ENCODE measurements around the gene CNPPD1. TPM values are rescaled to one million over a fixed set of nuclear protein-coding genes. Genes with fewer than 3 reads are reported as not detected.

The CNPPD1 gene
- total and polyA plus RNA-seq, 11 donors: 37.3 to 118 (median 57.2) TPM

DNA sequence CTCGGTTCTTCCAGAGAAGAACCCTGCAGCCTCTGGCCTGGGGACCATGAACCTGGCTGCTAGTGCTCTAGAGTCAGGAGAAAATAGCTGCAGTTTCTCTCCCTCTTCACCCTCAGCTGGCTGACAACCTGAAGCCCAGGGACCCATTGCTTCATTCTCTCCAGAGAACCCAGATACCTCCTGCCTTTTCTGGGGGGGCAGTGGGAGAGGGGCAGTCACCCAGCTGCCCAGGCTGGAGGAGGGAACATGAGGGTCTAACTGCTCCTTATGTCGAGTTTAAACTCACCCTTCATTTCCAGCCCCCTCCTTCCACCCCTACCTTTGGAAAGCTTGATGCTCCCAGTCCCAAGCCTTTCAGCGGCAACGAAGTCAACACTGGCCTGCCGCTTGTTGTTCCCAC is 22.2 kb upstream of the CNPPD1 start:
- no peaks in the 10 kb centered on the region for H3K4me1 ChIP-seq
- intact Hi-C loops (cut with DNase I): no loop called here
- H3K36me3 ChIP-seq: no peaks in the 10 kb centered on the region
- H3K9me3 ChIP-seq: no peaks in the 10 kb centered on the region
- H3K4me3 ChIP-seq: no peak overlapping the region
- 73 to 78% (median 76%) methylated on average over 5 of the region's 5 CpGs for WGBS, 4 donors
- H3K27ac ChIP-seq: no peak overlapping the region
- ATAC-seq: no peak
- peak in 1 of 5 donors; percentile 1 for DNase-seq
- H3K27me3 ChIP-seq: peaks cover 0 to 16% (median 0%) of the 10 kb centered on the region in 9 donors
- no peak for TF ChIP-seq POLR2A (IDR thresholded peaks at IDR 0.05)
- TF ChIP-seq, protein P1, sequence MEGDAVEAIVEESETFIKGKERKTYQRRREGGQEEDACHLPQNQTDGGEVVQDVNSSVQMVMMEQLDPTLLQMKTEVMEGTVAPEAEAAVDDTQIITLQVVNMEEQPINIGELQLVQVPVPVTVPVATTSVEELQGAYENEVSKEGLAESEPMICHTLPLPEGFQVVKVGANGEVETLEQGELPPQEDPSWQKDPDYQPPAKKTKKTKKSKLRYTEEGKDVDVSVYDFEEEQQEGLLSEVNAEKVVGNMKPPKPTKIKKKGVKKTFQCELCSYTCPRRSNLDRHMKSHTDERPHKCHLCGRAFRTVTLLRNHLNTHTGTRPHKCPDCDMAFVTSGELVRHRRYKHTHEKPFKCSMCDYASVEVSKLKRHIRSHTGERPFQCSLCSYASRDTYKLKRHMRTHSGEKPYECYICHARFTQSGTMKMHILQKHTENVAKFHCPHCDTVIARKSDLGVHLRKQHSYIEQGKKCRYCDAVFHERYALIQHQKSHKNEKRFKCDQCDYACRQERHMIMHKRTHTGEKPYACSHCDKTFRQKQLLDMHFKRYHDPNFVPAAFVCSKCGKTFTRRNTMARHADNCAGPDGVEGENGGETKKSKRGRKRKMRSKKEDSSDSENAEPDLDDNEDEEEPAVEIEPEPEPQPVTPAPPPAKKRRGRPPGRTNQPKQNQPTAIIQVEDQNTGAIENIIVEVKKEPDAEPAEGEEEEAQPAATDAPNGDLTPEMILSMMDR (IDR thresholded peaks at IDR 0.05): no peak

- Histone ChIP-seq H3K27me3 (peaks cover 0 to 16% (median 0%) of the 10 kb centered on the region in 9 donors), H3K4me3 (no peak overlapping the region), H3K4me1 (no peaks in the 10 kb centered on the region), H3K36me3 (no peaks in the 10 kb centered on the region), H3K27ac (no peak overlapping the region), H3K9me3 (no peaks in the 10 kb centered on the region)
- intact Hi-C loops (cut with DNase I): no loop called here
- WGBS, 4 donors: 93 to 100% (median 95%) methylated on average over 1 of the region's 1 CpG
- DNase-seq (no peak), ATAC-seq (no peak)
- no peak for TF ChIP-seq POLR2A (IDR thresholded peaks at IDR 0.05)
- TF ChIP-seq, protein P1 (IDR thresholded peaks at IDR 0.05): no peak
Measured at GRCh38 chr2:219197388-219197787, 20.7 kb upstream of the CNPPD1 start.

- no peak overlapping the region for H3K4me3 ChIP-seq
- no peaks in the 10 kb centered on the region for H3K27me3 ChIP-seq
- H3K9me3 ChIP-seq: no peaks in the 10 kb centered on the region
- intact Hi-C loops (cut with DNase I): no loop called here
- ATAC-seq (no peak), DNase-seq (no peak)
- H3K4me1 ChIP-seq: peaks cover 0 to 11% (median 0%) of the 10 kb centered on the region in 12 donors
- TF ChIP-seq, protein P1 (IDR thresholded peaks at IDR 0.05): no peak
- TF ChIP-seq POLR2A (IDR thresholded peaks at IDR 0.05): no peak
- H3K36me3 ChIP-seq: peaks cover 0 to 45% (median 31%) of the 10 kb centered on the region in 9 donors
- no peak overlapping the region for H3K27ac ChIP-seq
- 89 to 92% (median 90%) methylated on average over 7 of the region's 7 CpGs for WGBS, 4 donors
Measured at GRCh38 chr2:219186754-219187456, 10.2 kb upstream of the CNPPD1 start.

DNA sequence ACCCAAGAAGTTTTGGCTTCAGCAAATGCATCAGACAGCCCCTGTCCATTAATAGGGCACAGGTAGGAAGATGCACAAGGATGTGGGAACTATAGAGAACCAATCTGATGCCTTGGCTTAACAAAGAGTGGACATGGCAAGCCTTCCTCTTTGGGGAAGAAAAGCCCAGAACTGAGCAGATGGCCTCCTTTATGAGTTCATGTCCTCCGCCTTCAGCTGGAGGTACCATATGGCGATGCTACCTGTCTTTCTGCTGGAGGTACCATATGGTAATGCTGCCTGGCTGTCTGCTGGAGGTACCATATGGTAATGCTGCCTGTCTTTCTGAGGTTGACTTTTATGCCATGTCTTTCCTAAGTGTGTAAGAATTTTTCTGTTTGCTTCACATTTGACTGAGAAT is 7.4 kb upstream of the CNPPD1 start:
- DNase-seq (peak in 1 of 5 donors; percentile 2), ATAC-seq (no peak)
- Histone ChIP-seq H3K9me3 (no peaks in the 10 kb centered on the region), H3K27ac (no peak overlapping the region), H3K4me1 (peaks cover under 1 to 22% (median 8%) of the 10 kb centered on the region in 12 donors), H3K27me3 (no peaks in the 10 kb centered on the region), H3K36me3 (peaks cover 0 to 69% (median 56%) of the 10 kb centered on the region in 9 donors), H3K4me3 (no peak overlapping the region)
- 92 to 100% (median 98%) methylated on average over 2 of the region's 2 CpGs for WGBS, 4 donors
- intact Hi-C loops (cut with DNase I): no loop called here
- TF ChIP-seq, protein P1 (IDR thresholded peaks at IDR 0.05): no peak
- no peak for TF ChIP-seq POLR2A (IDR thresholded peaks at IDR 0.05)

Data from heart left ventricle (tissue), 16 donors.